Stimulated activated CD4-positive, alpha-beta T cell treated with anti-CD3 and anti-CD28 coated beads, Interleukin-1b, Interleukin-23, amount 100 ng/mL, for 4 hours (primary cell): ENCODE measurements around the gene KNSTRN.
A peak's percentile ranks its signal among the peaks of the same experiment; 100 is the strongest.

Experiments used
- DNase-seq, 2 donors: peaks; one replicate each; pipeline ENCODE4 v3.0.0-alpha.2; 2020; ENCODE audit warnings: low read depth in 2 of 2

The KNSTRN gene

GRCh38 chr15:40397688-40398412 is 15.3 kb downstream of the KNSTRN start:
- DNase-seq = no peak

DNA sequence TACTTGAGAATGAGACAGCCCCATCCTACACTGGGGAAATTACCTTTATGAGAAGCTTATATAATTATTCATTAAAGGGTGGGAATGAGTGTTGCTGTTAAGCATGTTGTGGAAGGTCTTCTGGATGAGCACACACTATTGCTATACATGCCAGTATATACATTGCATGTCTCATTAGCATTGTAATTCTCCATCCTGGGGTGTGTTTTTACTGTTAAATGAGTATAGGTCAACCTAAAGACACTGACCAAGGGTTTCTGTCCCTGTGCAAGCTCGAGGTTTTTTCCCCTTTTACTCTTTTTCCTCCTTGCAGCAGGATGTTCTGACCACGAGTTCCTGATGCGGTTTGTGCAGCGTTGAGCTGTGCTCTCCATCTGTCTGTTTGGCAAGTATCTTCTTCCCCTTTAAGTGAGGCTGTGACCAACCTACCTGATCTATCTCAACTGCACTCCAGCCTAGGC is 15.9 kb downstream of the KNSTRN start:
- no peak for DNase-seq

DNA sequence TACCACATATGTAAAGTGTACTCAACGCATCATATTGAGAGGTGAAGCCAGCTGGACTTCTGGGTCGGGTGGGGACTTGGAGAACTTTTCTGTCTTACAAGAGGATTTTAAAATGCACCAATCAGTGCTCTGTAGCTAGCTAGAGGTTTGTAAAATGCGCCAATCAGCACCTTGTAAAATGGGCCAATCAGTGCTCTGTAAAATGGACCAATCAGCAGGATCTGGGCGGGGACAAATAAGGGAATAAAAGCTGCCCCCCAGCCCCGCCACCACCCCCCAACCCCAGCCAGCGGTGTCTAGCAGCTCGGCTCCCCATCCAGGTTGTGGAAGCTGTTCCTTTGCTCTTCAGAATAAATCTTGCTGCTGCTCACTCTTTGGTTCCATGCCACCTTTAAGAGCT is 16.8 kb downstream of the KNSTRN start:
- DNase-seq = no peak

GRCh38 chr15:40405501-40406381 is 23.2 kb downstream of the KNSTRN start, which contains the start of gene IVD:
IVD (plus strand) TSS chr15:40405795; CDS start chr15:40405828, 33 bp downstream.
- DNase-seq = peak; percentile 65 to 83

GRCh38 chr15:40407330-40407990 is 24.9 kb downstream of the KNSTRN start:
- no peak for DNase-seq

DNA sequence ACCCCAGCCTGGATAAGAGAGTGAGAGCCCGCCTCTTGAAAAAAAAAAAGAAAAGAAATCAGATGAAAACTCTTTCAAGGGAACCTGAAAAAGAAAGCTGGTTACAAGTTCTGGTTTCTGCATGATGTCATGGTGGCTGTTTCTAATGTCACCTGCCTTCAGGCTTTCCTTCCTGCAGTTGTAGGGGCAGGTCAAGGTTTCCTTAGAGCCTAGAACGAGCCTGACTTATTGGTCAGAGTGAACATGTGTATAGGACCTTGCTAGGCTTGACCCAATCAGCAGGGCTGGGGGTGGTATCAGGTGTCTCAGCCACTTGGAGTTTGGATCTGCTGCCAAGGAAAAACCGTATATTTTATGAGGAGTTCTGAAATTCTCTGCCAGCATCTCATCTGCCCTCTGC is 26.8 kb downstream of the KNSTRN start:
- no peak for DNase-seq

- DNase-seq = no peak
Observed at GRCh38 chr15:40410476-40410875, 28.0 kb downstream of the KNSTRN start.

- DNase-seq = no peak
Observed at GRCh38 chr15:40412095-40412759, 29.7 kb downstream of the KNSTRN start.

- no peak for DNase-seq
Observed at GRCh38 chr15:40413036-40413435, 30.5 kb downstream of the KNSTRN start.

DNA sequence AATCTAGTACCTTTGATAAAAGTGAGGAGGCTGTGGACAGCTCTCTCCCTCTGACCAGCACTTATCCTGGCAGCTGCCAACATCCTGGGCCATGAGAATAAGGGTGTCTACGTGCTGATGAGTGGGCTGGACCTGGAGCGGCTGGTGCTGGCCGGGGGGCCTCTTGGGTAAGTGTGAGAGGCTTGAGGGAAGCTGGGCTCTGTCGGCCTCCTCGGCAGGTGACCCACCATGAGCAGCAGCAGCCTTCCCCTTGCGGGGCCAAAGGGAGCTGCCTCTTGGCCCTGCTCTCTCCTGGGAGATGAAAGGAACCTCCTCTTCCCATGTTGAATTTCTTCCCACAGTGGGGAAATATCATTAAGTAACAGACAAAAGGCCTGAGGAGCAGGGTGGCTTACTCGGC is 32.3 kb downstream of the KNSTRN start:
- DNase-seq = no peak

DNA sequence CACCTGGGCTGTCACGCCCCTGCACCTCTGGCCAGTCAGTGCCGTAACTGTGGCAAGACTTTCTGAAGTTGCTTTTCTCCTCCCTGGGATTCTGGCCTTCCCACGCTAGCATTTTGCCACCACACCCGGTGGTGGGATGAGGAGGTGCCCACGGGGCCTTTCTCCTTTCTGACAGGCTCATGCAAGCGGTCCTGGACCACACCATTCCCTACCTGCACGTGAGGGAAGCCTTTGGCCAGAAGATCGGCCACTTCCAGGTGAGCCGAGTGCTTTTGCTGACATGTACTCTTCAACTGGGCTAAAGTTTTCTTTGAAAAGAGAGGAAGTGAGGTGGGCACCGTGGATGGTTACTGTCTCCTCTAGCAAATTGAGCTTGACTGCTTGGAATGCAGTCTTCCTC is 32.7 kb downstream of the KNSTRN start:
- DNase-seq = no peak

DNA sequence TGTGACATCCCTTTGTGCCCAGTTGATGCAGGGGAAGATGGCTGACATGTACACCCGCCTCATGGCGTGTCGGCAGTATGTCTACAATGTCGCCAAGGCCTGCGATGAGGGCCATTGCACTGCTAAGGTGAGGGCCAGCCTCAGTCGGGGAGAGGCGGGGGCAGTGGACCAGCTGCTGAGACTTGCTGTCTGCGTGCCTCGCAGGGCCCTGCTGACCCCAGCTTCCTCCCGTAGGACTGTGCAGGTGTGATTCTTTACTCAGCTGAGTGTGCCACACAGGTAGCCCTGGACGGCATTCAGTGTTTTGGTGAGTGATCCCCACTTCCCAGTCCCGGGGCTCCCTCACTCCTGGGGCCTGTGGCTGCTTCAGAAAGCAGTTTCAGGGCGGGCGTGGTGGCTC is 33.5 kb downstream of the KNSTRN start:
- no peak for DNase-seq

GRCh38 chr15:40418126-40418525 is 35.6 kb downstream of the KNSTRN start:
- DNase-seq = no peak

- DNase-seq = no peak
Observed at GRCh38 chr15:40420071-40420713, 37.7 kb downstream of the KNSTRN start.

GRCh38 chr15:40420793-40421192 is 38.3 kb downstream of the KNSTRN start:
- no peak for DNase-seq

- DNase-seq = peak; percentile 80 to 83
Observed at GRCh38 chr15:40421246-40422157, 39.0 kb downstream of the KNSTRN start.

GRCh38 chr15:40424483-40425115 is 42.1 kb downstream of the KNSTRN start:
- no peak for DNase-seq

GRCh38 chr15:40425681-40426080 is 43.2 kb downstream of the KNSTRN start:
- no peak for DNase-seq

GRCh38 chr15:40427188-40427587 is 44.7 kb downstream of the KNSTRN start:
- DNase-seq = no peak

DNA sequence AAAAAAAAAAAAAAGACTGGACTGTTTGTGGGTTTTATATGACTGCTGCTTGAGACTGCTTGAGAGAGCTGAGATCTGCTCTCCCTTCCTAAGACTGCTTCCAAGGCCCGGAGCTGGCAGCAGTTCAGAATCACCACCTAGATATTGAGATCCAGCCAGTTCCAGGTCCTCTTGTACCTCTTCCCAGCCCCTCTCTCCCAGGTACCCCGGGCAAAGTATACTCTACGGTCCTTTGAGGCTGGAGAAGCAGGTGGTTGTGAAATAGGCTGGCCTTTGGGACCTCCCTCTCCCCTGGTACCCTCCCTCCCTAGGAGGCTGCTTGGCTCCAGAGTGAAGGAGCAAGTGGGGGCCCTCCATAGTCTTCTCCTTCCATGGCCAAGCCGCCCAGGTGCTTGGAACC is 45.7 kb downstream of the KNSTRN start:
- DNase-seq = no peak
